Activated T-helper 1 cell treated with anti-CD3 and anti-CD28 coated beads, Interleukin-12 subunit alpha, Interleukin-12 subunit beta, Interleukin-2, Interleukin-4 antibody, amounts not matched to agents 30 ng/mL and 10 ng/mL and 1 ng/mL, durations not matched to agents 14 hours and 24 hours and 36 hours (primary cell): ENCODE data around the gene TMEM263. TPM values are rescaled to one million over a fixed set of nuclear protein-coding genes. Genes with fewer than 3 reads are reported as not detected.

Experiments used
- DNase-seq: peaks from one replicate; pipeline ENCODE4 v3.0.0; 2021; ENCODE audit warnings: low spot score
- H3K27ac Mint-ChIP-seq: one replicate; pipeline ENCODE4 v1.8.0; 2021; ENCODE audit warnings: mild to moderate bottlenecking, mixed read lengths
- H3K27me3 Mint-ChIP-seq: one replicate; pipeline ENCODE4 v1.8.0; 2022; ENCODE audit warnings: mild to moderate bottlenecking, moderate library complexity, mixed read lengths; ENCODE audit not compliant: insufficient read depth
- H3K36me3 Mint-ChIP-seq: one replicate; pipeline ENCODE4 v1.8.0; 2021; ENCODE audit warnings: low read depth, mixed read lengths
- H3K4me1 Mint-ChIP-seq: one replicate; pipeline ENCODE4 v1.8.0; 2021; ENCODE audit warnings: low read depth, mixed read lengths
- H3K4me3 Mint-ChIP-seq: one replicate; pipeline ENCODE4 v1.8.0; 2021; ENCODE audit warnings: mild to moderate bottlenecking, moderate library complexity, mixed read lengths
- H3K9me3 Mint-ChIP-seq: one replicate; pipeline ENCODE4 v1.8.0; 2021; ENCODE audit warnings: mixed read lengths
- intact Hi-C: fragments of 100-400 bp; cut with micrococcal nuclease; formaldehyde crosslinking; loops from one replicate; pipeline ENCODE4 v1.15.1; 2024
- total RNA-seq: library from RNA; stranded (reverse); gene quantifications from 2 replicates; pipeline ENCODE4 v1.2.3, GENCODE V29; 2022

TMEM263 gene
- total RNA-seq, 1 donor from 2014 or later: 25.9 TPM

DNA sequence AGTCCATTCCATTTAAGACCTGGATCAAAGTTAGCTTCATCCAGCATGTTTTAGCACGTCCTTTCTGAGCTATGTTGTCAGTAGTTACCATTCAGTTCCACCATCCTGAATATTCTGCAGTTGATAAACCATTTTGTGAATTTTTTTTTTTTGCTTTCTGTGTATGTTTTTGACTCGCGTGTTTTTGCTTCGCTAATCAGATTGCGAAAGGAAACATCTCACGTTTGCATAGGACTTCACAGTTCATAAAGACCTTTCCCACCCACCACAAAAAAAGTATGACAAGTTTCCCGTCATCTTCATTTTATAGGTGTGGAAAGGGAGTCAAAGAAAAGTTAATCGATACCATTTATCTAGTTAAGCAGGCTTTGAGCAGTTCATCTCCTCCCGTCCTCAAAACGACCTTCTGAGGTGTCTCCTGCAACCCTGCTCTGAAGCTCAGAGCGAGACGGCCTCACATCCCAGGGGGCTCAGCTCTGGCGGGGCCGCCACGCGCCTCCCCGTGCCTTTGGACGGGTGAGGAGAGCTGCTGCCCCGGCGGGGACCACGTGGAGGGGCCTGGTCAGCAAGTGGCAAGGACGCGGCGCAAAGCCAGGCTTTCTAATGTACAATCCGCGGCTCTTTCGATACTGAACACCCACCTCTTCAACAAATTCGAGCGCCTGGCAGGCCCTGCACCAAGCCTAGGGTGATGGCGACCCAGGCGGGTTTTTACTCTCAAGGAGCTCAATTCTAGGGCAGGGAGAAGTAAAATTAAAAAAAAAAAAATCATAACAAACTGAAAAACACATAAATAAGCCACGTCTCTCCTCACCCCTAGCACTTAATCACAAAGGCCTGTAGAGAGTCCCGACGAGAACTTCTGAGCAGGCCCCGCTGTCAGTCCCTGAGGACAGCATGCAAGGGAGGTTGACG, 988 bp upstream of the TMEM263 start:
- Mint-ChIP-seq H3K27ac (peak overlapping the region; percentile 94), H3K9me3 (peaks cover 10% of the 10 kb centered on the region), H3K4me3 (peak overlapping the region; percentile 91), H3K36me3 (peaks cover 7% of the 10 kb centered on the region), H3K27me3 (peaks cover 5% of the 10 kb centered on the region), H3K4me1 (peaks cover 21% of the 10 kb centered on the region)
- peak; percentile 2 for DNase-seq
- intact Hi-C loops: loop anchor here (1.0 to 5.0 kb wide), 5 partner anchors 52 to 597 kb away; partner anchors contain the start of genes POLR3B and RIC8B

GRCh38 chr12:106956048-106956578, 406 bp downstream of the TMEM263 start:
- Mint-ChIP-seq H3K4me1 (peaks cover 25% of the 10 kb centered on the region), H3K4me3 (peak overlapping the region; percentile 97), H3K9me3 (no peaks in the 10 kb centered on the region), H3K27ac (peak overlapping the region; percentile 94), H3K36me3 (peaks cover 9% of the 10 kb centered on the region), H3K27me3 (no peaks in the 10 kb centered on the region)
- DNase-seq: peak; percentile 51
- intact Hi-C loops: loop anchor here (1.0 to 5.0 kb wide), 5 partner anchors 30 to 707 kb away; partner anchors contain the start of genes CKAP4 and TCP11L2

DNA sequence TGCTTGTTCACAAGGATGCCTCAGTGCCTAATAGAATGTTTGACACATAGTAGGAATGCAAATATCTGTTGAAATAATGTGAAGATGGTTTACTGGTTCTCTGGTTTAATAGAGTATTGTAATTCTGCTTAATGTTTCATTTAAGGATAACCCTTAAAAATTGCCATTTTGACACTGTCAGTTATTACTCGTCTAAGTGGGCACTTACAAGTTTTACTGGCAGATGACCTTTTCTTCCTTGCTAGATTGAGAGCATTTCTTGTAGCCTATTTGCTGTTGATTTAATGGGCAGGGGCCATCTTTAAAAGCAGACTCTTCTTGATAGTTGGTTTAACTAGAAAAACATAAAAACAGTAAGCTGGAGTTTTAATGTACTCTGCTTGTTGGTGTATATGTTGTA, 1.9 kb downstream of the TMEM263 start:
- DNase-seq: no peak
- peaks cover 12% of the 10 kb centered on the region for H3K36me3 Mint-ChIP-seq
- no peaks in the 10 kb centered on the region for H3K27me3 Mint-ChIP-seq
- intact Hi-C loops: loop anchor here (2.0 to 5.0 kb wide), 3 partner anchors 37 to 709 kb away; partner anchors contain the start of gene CKAP4
- peaks cover 28% of the 10 kb centered on the region for H3K4me1 Mint-ChIP-seq
- H3K4me3 Mint-ChIP-seq: peak overlapping the region; percentile 97
- H3K9me3 Mint-ChIP-seq: no peaks in the 10 kb centered on the region
- peak overlapping the region; percentile 10 for H3K27ac Mint-ChIP-seq

DNA sequence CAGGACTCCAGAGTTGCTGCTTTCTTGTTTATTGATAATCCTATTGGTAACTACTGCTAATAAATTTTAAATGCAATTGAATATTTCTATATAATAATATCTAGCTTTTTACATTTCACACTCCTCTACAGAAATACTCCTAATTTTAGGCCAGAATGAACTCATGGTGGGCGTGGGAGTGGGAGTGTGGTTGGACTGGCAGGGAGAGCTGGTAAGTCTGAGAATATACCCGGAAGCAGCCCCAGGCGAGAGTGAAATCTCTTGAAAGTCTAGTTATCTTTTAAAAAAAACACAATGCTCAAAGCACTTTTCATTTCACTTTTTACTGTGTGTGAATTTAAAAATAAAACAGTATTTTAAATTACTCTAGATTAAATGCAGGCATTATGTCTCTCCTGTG, 4.7 kb downstream of the TMEM263 start:
- no peaks in the 10 kb centered on the region for H3K27me3 Mint-ChIP-seq
- H3K36me3 Mint-ChIP-seq: peaks cover 19% of the 10 kb centered on the region
- intact Hi-C loops: no loop called here
- no peak overlapping the region for H3K27ac Mint-ChIP-seq
- no peak overlapping the region for H3K4me3 Mint-ChIP-seq
- H3K4me1 Mint-ChIP-seq: peaks cover 28% of the 10 kb centered on the region
- no peaks in the 10 kb centered on the region for H3K9me3 Mint-ChIP-seq
- DNase-seq: no peak

GRCh38 chr12:106962286-106962685, 6.6 kb downstream of the TMEM263 start:
- no peak overlapping the region for H3K27ac Mint-ChIP-seq

GRCh38 chr12:106964526-106964925, 8.8 kb downstream of the TMEM263 start:
- H3K9me3 Mint-ChIP-seq: no peaks in the 10 kb centered on the region
- no peaks in the 10 kb centered on the region for H3K27me3 Mint-ChIP-seq
- H3K4me3 Mint-ChIP-seq: no peak overlapping the region
- H3K36me3 Mint-ChIP-seq: peaks cover 19% of the 10 kb centered on the region
- no peak overlapping the region for H3K27ac Mint-ChIP-seq
- no peak for DNase-seq
- H3K4me1 Mint-ChIP-seq: peaks cover 8% of the 10 kb centered on the region
- intact Hi-C loops: no loop called here

More at GRCh38 chr12:106962286-106962685, 6.6 kb downstream of the TMEM263 start:
- peaks cover 23% of the 10 kb centered on the region for H3K4me1 Mint-ChIP-seq
- no peaks in the 10 kb centered on the region for H3K27me3 Mint-ChIP-seq
- no peak overlapping the region for H3K4me3 Mint-ChIP-seq
- H3K36me3 Mint-ChIP-seq: peaks cover 22% of the 10 kb centered on the region
- no peak for DNase-seq
- no peaks in the 10 kb centered on the region for H3K9me3 Mint-ChIP-seq
- intact Hi-C loops: no loop called here

- no peak overlapping the region for H3K27ac Mint-ChIP-seq
- no peak for DNase-seq
- no peaks in the 10 kb centered on the region for H3K27me3 Mint-ChIP-seq
- no peak overlapping the region for H3K4me3 Mint-ChIP-seq
- H3K4me1 Mint-ChIP-seq: peaks cover 12% of the 10 kb centered on the region
- intact Hi-C loops: no loop called here
- peaks cover 28% of the 10 kb centered on the region for H3K36me3 Mint-ChIP-seq
- H3K9me3 Mint-ChIP-seq: no peaks in the 10 kb centered on the region
Measured at GRCh38 chr12:106971065-106971464, 15.4 kb downstream of the TMEM263 start.

DNA sequence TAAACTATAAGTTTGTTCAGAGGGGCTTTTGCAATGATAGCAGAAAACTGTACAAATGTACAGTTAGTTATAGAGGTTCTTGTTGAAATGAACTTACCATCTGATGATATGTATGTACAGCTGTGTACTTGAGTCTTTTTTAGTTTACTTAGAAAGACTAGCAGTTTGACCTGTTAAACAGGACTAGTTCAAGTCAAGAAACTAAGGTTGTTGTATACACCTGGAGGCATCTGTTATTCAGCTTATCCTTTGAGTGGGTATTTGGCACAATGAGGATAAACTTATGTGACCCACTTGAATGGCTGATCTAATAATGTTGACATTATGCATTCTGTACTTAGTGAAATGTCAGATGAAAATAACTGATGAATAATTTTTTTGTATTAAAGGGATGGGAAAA, 17.8 kb downstream of the TMEM263 start:
- H3K4me1 Mint-ChIP-seq: peaks cover 12% of the 10 kb centered on the region
- H3K27me3 Mint-ChIP-seq: no peaks in the 10 kb centered on the region
- H3K4me3 Mint-ChIP-seq: no peak overlapping the region
- intact Hi-C loops: no loop called here
- H3K9me3 Mint-ChIP-seq: no peaks in the 10 kb centered on the region
- H3K27ac Mint-ChIP-seq: no peak overlapping the region
- H3K36me3 Mint-ChIP-seq: peaks cover 24% of the 10 kb centered on the region
- DNase-seq: no peak

GRCh38 chr12:106974511-106974910, 18.8 kb downstream of the TMEM263 start:
- Mint-ChIP-seq H3K27ac (no peak overlapping the region), H3K9me3 (no peaks in the 10 kb centered on the region), H3K4me1 (peaks cover 12% of the 10 kb centered on the region), H3K27me3 (no peaks in the 10 kb centered on the region), H3K36me3 (peaks cover 27% of the 10 kb centered on the region), H3K4me3 (no peak overlapping the region)
- no peak for DNase-seq
- intact Hi-C loops: no loop called here

- peaks cover 12% of the 10 kb centered on the region for H3K4me1 Mint-ChIP-seq
- H3K4me3 Mint-ChIP-seq: no peak overlapping the region
- H3K27me3 Mint-ChIP-seq: no peaks in the 10 kb centered on the region
- H3K9me3 Mint-ChIP-seq: no peaks in the 10 kb centered on the region
- intact Hi-C loops: no loop called here
- no peak overlapping the region for H3K27ac Mint-ChIP-seq
- no peak for DNase-seq
- peaks cover 25% of the 10 kb centered on the region for H3K36me3 Mint-ChIP-seq
Measured at GRCh38 chr12:106975098-106975497, 19.4 kb downstream of the TMEM263 start.

- Mint-ChIP-seq H3K36me3 (peaks cover 21% of the 10 kb centered on the region), H3K9me3 (no peaks in the 10 kb centered on the region), H3K27me3 (no peaks in the 10 kb centered on the region), H3K4me3 (no peak overlapping the region), H3K27ac (no peak overlapping the region), H3K4me1 (peaks cover 12% of the 10 kb centered on the region)
- intact Hi-C loops: no loop called here
- no peak for DNase-seq
Measured at GRCh38 chr12:106975993-106976658, 20.4 kb downstream of the TMEM263 start.

DNA sequence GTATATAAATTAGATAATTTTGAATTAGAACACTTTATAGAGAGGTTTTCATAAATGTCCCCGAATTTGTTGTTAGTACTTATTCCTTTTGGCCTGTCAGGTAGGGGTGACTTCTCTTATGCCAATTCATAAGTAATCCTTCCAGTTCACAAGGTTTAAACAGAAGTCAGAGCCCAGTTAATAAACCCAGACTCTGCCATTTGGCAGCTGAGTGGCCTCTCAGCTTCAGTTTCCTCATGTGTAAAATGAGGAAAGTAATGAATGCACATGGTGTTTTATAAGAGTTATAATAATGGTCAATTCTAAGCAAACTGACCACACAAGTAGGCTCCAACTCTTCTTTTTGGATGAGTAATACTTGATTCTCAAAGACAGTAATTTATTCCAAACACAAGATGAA, 21.0 kb downstream of the TMEM263 start:
- intact Hi-C loops: no loop called here
- Mint-ChIP-seq H3K4me3 (no peak overlapping the region), H3K27ac (no peak overlapping the region), H3K9me3 (no peaks in the 10 kb centered on the region), H3K4me1 (peaks cover 12% of the 10 kb centered on the region), H3K36me3 (peaks cover 17% of the 10 kb centered on the region), H3K27me3 (no peaks in the 10 kb centered on the region)
- no peak for DNase-seq
